Nephron (organoid): Measurements from ENCODE around the gene UBE2F.

Source experiments
- H3K27ac Mint-ChIP-seq, 3 experiments: 2 replicates each; pipeline ENCODE4 v1.8.0; 2020; ENCODE audit warnings: mixed read lengths in 3 of 3, mild to moderate bottlenecking in 2 of 3, moderate library complexity in 1 of 3
- H3K27me3 Mint-ChIP-seq: 2 replicates; pipeline ENCODE4 v1.8.0; 2021; ENCODE audit warnings: low read depth, mild to moderate bottlenecking, moderate library complexity, mixed read lengths
- H3K36me3 Mint-ChIP-seq: 2 replicates; pipeline ENCODE4 v1.8.0; 2020; ENCODE audit warnings: low read depth, mixed read lengths
- H3K4me1 Mint-ChIP-seq: 2 replicates; pipeline ENCODE4 v1.8.0; 2020; ENCODE audit warnings: mixed read lengths
- H3K4me3 Mint-ChIP-seq, 3 experiments: 2 replicates each; pipeline ENCODE4 v1.8.0; 2020; ENCODE audit warnings: mild to moderate bottlenecking in 3 of 3, mixed read lengths in 3 of 3, moderate library complexity in 2 of 3
- H3K9me3 Mint-ChIP-seq: 2 replicates; pipeline ENCODE4 v1.8.0; 2020; ENCODE audit warnings: mixed read lengths
- TF ChIP-seq, protein P1 (sequence below), 3 experiments: fragments of 200-600 bp; sonication (generic); IDR thresholded peaks; one replicate each; pipeline ENCODE4 v1.5.0; 2021; ENCODE audit warnings: antibody characterized with exemption in 3 of 3; ENCODE audit not compliant: unreplicated experiment in 3 of 3

Gene UBE2F

DNA sequence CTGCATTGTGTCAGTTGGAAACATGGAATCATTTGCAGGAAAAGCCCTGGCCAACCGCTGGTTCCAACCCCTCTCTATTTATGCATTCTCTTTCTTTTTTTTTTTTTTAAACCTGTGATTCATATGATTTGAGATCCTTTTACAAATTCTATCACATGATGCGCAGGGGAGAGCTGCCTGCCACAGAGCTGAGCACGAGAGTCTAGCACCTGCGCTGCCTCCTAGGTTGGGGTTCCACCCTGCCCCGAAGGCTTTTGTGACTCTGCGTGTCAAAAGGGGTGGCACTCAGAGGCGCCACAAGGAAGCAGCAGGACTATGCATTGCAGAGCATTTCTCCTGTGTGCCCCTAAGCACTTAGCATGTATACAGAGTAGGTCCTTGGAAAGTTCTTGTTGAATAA lies 116.0 kb downstream of the UBE2F start:
- Mint-ChIP-seq H3K27ac (no peak overlapping the region), H3K4me1 (no peaks in the 10 kb centered on the region), H3K27me3 (no peaks in the 10 kb centered on the region), H3K4me3 (no peak overlapping the region), H3K9me3 (peaks cover 13% of the 10 kb centered on the region), H3K36me3 (peaks cover 82% of the 10 kb centered on the region)
- TF ChIP-seq, protein P1, sequence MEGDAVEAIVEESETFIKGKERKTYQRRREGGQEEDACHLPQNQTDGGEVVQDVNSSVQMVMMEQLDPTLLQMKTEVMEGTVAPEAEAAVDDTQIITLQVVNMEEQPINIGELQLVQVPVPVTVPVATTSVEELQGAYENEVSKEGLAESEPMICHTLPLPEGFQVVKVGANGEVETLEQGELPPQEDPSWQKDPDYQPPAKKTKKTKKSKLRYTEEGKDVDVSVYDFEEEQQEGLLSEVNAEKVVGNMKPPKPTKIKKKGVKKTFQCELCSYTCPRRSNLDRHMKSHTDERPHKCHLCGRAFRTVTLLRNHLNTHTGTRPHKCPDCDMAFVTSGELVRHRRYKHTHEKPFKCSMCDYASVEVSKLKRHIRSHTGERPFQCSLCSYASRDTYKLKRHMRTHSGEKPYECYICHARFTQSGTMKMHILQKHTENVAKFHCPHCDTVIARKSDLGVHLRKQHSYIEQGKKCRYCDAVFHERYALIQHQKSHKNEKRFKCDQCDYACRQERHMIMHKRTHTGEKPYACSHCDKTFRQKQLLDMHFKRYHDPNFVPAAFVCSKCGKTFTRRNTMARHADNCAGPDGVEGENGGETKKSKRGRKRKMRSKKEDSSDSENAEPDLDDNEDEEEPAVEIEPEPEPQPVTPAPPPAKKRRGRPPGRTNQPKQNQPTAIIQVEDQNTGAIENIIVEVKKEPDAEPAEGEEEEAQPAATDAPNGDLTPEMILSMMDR (IDR thresholded peaks at IDR 0.05; ENCODE audit: unreplicated experiment in 3 of 3): no peak

DNA sequence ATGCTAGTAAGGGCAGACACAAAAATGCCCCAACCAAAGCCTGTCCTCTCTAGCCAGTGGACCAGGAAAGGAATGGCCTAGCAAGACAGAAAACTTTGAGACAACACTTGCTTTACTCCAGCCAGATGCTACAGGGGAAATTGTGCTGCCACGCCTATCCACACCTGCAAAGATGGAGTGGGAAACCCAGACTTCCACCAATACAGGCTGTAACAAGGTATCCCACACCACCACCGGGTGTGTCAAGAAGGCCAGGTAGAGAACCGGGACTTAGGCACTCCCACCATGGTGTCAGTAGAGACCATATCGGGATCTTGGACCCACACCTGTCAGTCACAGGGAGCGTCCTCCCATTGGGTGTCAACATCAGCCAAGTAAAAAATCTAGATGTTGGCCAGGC lies 117.1 kb downstream of the UBE2F start:
- TF ChIP-seq, protein P1 (IDR thresholded peaks at IDR 0.05; ENCODE audit: unreplicated experiment in 3 of 3): no peak
- H3K4me1 Mint-ChIP-seq: no peaks in the 10 kb centered on the region
- no peaks in the 10 kb centered on the region for H3K27me3 Mint-ChIP-seq

GRCh38 chr2:238084761-238085160 lies 117.9 kb downstream of the UBE2F start:
- no peaks in the 10 kb centered on the region for H3K4me1 Mint-ChIP-seq
- H3K9me3 Mint-ChIP-seq: peaks cover 8% of the 10 kb centered on the region
- no peaks in the 10 kb centered on the region for H3K27me3 Mint-ChIP-seq
- TF ChIP-seq, protein P1 (IDR thresholded peaks at IDR 0.05; ENCODE audit: unreplicated experiment in 3 of 3): no peak
- H3K27ac Mint-ChIP-seq: no peak overlapping the region
- H3K4me3 Mint-ChIP-seq: no peak overlapping the region
- peaks cover 64% of the 10 kb centered on the region for H3K36me3 Mint-ChIP-seq

More for the DNA sequence above, 117.1 kb downstream of the UBE2F start:
- H3K4me3 Mint-ChIP-seq: no peak overlapping the region
- H3K27ac Mint-ChIP-seq: no peak overlapping the region
- peaks cover 13% of the 10 kb centered on the region for H3K9me3 Mint-ChIP-seq
- H3K36me3 Mint-ChIP-seq: peaks cover 72% of the 10 kb centered on the region

DNA sequence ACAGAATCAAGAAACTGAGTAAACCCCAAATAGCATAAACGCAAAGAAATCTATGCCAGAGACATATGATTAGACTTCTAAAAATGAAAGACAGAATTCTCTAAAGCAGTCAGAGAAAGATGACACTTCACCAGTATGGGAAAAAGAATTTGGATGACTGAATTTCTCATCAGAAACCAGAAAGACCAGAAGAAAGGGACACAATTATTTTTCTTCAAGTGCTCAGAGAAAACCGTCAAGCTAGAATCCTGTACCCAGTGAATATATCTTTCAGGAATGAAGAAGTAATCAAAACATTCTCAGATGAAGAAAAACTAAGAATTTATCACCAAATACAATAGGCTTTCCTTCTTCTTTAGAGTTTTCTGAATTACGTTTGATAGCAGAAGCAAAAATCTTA lies 119.1 kb downstream of the UBE2F start:
- Mint-ChIP-seq H3K27me3 (no peaks in the 10 kb centered on the region), H3K4me3 (no peak overlapping the region), H3K36me3 (peaks cover 56% of the 10 kb centered on the region), H3K4me1 (no peaks in the 10 kb centered on the region), H3K27ac (no peak overlapping the region), H3K9me3 (no peaks in the 10 kb centered on the region)
- TF ChIP-seq, protein P1 (IDR thresholded peaks at IDR 0.05; ENCODE audit: unreplicated experiment in 3 of 3): no peak

- Mint-ChIP-seq H3K27ac (no peak overlapping the region), H3K36me3 (peaks cover 45% of the 10 kb centered on the region), H3K4me3 (no peak overlapping the region), H3K27me3 (no peaks in the 10 kb centered on the region), H3K9me3 (no peaks in the 10 kb centered on the region), H3K4me1 (no peaks in the 10 kb centered on the region)
- TF ChIP-seq, protein P1 (IDR thresholded peaks at IDR 0.05; ENCODE audit: unreplicated experiment in 3 of 3): no peak
These were observed 120.4 kb downstream of the UBE2F start for GRCh38 chr2:238087211-238087610.

DNA sequence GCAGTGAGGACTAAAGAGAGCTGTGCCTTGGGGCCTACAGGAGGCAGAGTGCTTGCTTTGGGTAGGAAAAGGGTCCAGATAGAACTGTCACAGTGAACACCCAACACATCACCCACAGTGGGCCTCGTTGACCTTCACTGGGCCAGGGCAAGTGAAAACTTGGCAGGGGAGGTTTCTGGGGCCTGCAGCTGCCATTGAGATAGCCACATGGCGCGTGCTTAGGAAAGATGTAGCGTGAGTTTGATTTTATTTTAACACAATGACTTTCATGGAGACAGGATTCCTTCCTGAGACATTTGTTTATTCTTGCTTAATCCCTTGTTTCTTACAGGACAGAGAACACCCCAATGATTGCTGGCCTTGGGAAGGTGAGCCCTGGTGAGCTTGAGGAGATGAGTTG lies 124.1 kb downstream of the UBE2F start:
- TF ChIP-seq, protein P1 (IDR thresholded peaks at IDR 0.05; ENCODE audit: unreplicated experiment in 3 of 3): no peak
- no peaks in the 10 kb centered on the region for H3K4me1 Mint-ChIP-seq
- no peaks in the 10 kb centered on the region for H3K27me3 Mint-ChIP-seq
- peaks cover 16% of the 10 kb centered on the region for H3K36me3 Mint-ChIP-seq
- H3K9me3 Mint-ChIP-seq: no peaks in the 10 kb centered on the region
- H3K4me3 Mint-ChIP-seq: no peak overlapping the region
- no peak overlapping the region for H3K27ac Mint-ChIP-seq
